Measurements from ENCODE around the gene COA5.

- TF ChIP-seq CTCF (IDR thresholded peaks at IDR 0.05) (no peak), POLR2A (IDR thresholded peaks at IDR 0.05) (no peak)
These were observed 27.5 kb downstream of the COA5 start for GRCh38 chr2:98580656-98581284.
